ENCODE data around the gene SLC9B1.
"Not testable (repeated sequence)": the region's sequence is repeated elsewhere in the genome, so short reads cannot be mapped to it uniquely, and the experiment has no call there.

SLC9B1 gene

GRCh38 chr4:102935716-102936115, 83.8 kb downstream of the SLC9B1 start:
- peaks cover 5% of the 10 kb centered on the region; the same call in 1 of the 2 replicates for H3K27me3 ChIP-seq (ENCODE audit: insufficient read depth, low read length)
- H3K27ac ChIP-seq (ENCODE audit: low read depth, low read length): no peak overlapping the region

GRCh38 chr4:102919697-102920096, 99.8 kb downstream of the SLC9B1 start:
- not testable (repeated sequence) for H3K4me3 ChIP-seq (ENCODE audit: low read depth, low read length); H3K79me2 ChIP-seq (ENCODE audit: control insufficient read depth, insufficient read depth, low read length, unreplicated experiment); H3K27me3 ChIP-seq (ENCODE audit: insufficient read depth, low read length); H3K36me3 ChIP-seq (ENCODE audit: insufficient read depth, low read length); H2AFZ ChIP-seq (ENCODE audit: low read length, unreplicated experiment); H3K27ac ChIP-seq (ENCODE audit: low read depth, low read length); H3K4me1 ChIP-seq (ENCODE audit: control insufficient read depth, insufficient read depth, low read length, unreplicated experiment)

More at GRCh38 chr4:102935716-102936115, 83.8 kb downstream of the SLC9B1 start:
- H3K4me3 ChIP-seq (ENCODE audit: low read depth, low read length): no peak overlapping the region
- H3K79me2 ChIP-seq (ENCODE audit: control insufficient read depth, insufficient read depth, low read length, unreplicated experiment): no peaks in the 10 kb centered on the region
- no peaks in the 10 kb centered on the region for H3K4me1 ChIP-seq (ENCODE audit: control insufficient read depth, insufficient read depth, low read length, unreplicated experiment)
- no peak overlapping the region for H2AFZ ChIP-seq (ENCODE audit: low read length, unreplicated experiment)
- H3K36me3 ChIP-seq (ENCODE audit: insufficient read depth, low read length): no peaks in the 10 kb centered on the region

GRCh38 chr4:102918859-102919258, 100.6 kb downstream of the SLC9B1 start:
- Histone ChIP-seq H3K27ac (ENCODE audit: low read depth, low read length) (no peak overlapping the region), H2AFZ (ENCODE audit: low read length, unreplicated experiment) (no peak overlapping the region), H3K27me3 (ENCODE audit: insufficient read depth, low read length) (no peaks in the 10 kb centered on the region), H3K4me1 (ENCODE audit: control insufficient read depth, insufficient read depth, low read length, unreplicated experiment) (no peaks in the 10 kb centered on the region), H3K4me3 (ENCODE audit: low read depth, low read length) (no peak overlapping the region), H3K36me3 (ENCODE audit: insufficient read depth, low read length) (no peaks in the 10 kb centered on the region), H3K79me2 (ENCODE audit: control insufficient read depth, insufficient read depth, low read length, unreplicated experiment) (no peaks in the 10 kb centered on the region)

DNA sequence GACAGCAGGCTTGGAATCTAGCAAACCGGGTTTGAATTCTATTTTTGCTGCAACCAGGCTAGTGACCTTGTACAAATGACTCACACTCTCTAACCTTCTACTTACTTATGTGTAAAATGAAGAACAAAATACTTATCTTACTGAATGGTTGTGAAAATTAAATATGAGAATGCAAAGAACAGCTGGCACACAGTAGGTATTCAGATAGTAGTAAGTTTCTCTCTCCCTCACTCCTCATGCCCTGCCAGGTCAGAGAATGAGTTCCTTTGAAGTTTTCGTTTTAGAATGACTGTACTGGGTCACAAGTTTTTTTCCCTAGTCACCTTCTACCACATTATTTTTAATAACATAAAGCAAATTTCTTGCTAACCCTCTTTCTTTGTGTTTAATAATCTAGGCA, 117.7 kb downstream of the SLC9B1 start:
- Histone ChIP-seq H3K27me3 (ENCODE audit: insufficient read depth, low read length) (no peaks in the 10 kb centered on the region), H3K27ac (ENCODE audit: low read depth, low read length) (no peak overlapping the region), H2AFZ (ENCODE audit: low read length, unreplicated experiment) (no peak overlapping the region)

DNA sequence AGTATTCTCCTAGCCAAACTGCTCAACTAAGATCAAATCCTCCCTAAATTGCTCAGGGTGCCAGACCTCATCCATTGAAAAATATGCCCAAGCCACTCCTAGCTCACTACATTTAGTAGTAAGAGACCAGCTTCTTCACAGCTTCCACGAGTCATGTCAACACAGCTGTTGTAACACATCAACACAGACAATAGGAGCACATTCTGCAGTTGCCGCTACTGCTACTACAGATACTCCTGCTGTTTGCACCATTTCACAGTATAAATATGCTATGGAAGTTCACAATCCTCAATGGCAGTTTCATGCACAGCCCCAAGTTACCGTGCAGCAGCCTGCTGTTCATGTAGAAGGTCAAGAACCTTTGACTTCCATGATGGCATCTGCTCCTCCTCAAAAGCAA, 121.9 kb downstream of the SLC9B1 start:
- not testable (repeated sequence) for H3K4me3 ChIP-seq (ENCODE audit: low read depth, low read length); H3K79me2 ChIP-seq (ENCODE audit: control insufficient read depth, insufficient read depth, low read length, unreplicated experiment); H3K36me3 ChIP-seq (ENCODE audit: insufficient read depth, low read length); H2AFZ ChIP-seq (ENCODE audit: low read length, unreplicated experiment); H3K27me3 ChIP-seq (ENCODE audit: insufficient read depth, low read length); H3K27ac ChIP-seq (ENCODE audit: low read depth, low read length); H3K4me1 ChIP-seq (ENCODE audit: control insufficient read depth, insufficient read depth, low read length, unreplicated experiment)

More for the DNA sequence above, 117.7 kb downstream of the SLC9B1 start:
- Histone ChIP-seq H3K4me1 (ENCODE audit: control insufficient read depth, insufficient read depth, low read length, unreplicated experiment) (peaks cover 4% of the 10 kb centered on the region), H3K36me3 (ENCODE audit: insufficient read depth, low read length) (no peaks in the 10 kb centered on the region), H3K4me3 (ENCODE audit: low read depth, low read length) (no peak overlapping the region), H3K79me2 (ENCODE audit: control insufficient read depth, insufficient read depth, low read length, unreplicated experiment) (no peaks in the 10 kb centered on the region)

- H3K27me3 ChIP-seq (ENCODE audit: insufficient read depth, low read length); H3K79me2 ChIP-seq (ENCODE audit: control insufficient read depth, insufficient read depth, low read length, unreplicated experiment); H3K4me3 ChIP-seq (ENCODE audit: low read depth, low read length); H3K4me1 ChIP-seq (ENCODE audit: control insufficient read depth, insufficient read depth, low read length, unreplicated experiment); H3K36me3 ChIP-seq (ENCODE audit: insufficient read depth, low read length); H3K27ac ChIP-seq (ENCODE audit: low read depth, low read length); H2AFZ ChIP-seq (ENCODE audit: low read length, unreplicated experiment): not testable (repeated sequence)
Measured at GRCh38 chr4:102896547-102896946, 123.0 kb downstream of the SLC9B1 start.

- not testable (repeated sequence) for H3K79me2 ChIP-seq (ENCODE audit: control insufficient read depth, insufficient read depth, low read length, unreplicated experiment); H3K27me3 ChIP-seq (ENCODE audit: insufficient read depth, low read length); H3K4me1 ChIP-seq (ENCODE audit: control insufficient read depth, insufficient read depth, low read length, unreplicated experiment); H3K4me3 ChIP-seq (ENCODE audit: low read depth, low read length); H2AFZ ChIP-seq (ENCODE audit: low read length, unreplicated experiment); H3K36me3 ChIP-seq (ENCODE audit: insufficient read depth, low read length); H3K27ac ChIP-seq (ENCODE audit: low read depth, low read length)
Measured at GRCh38 chr4:102889866-102890265, 129.6 kb downstream of the SLC9B1 start.

DNA sequence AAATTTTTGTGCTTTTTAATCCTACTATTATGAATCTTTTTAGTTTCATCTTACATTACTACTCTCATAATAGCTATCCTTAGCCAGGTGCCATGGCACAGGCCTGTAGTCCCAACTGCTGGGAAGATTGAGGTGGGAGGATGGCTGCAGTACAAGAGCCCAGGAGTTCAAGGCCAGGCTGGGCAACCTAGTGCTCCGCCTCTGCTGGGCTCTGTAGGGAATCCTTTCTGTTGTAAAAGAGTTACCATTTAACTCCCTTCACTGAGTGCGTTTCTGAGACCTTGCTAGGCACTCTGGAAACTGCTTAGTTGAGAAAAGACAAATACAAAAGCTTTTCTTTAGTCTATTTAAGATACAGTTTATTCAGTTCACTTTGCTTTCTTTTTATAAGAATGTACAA, 130.9 kb downstream of the SLC9B1 start:
- not testable (repeated sequence) for H3K4me3 ChIP-seq (ENCODE audit: low read depth, low read length); H3K79me2 ChIP-seq (ENCODE audit: control insufficient read depth, insufficient read depth, low read length, unreplicated experiment); H3K27me3 ChIP-seq (ENCODE audit: insufficient read depth, low read length); H3K36me3 ChIP-seq (ENCODE audit: insufficient read depth, low read length); H3K4me1 ChIP-seq (ENCODE audit: control insufficient read depth, insufficient read depth, low read length, unreplicated experiment); H3K27ac ChIP-seq (ENCODE audit: low read depth, low read length); H2AFZ ChIP-seq (ENCODE audit: low read length, unreplicated experiment)

DNA sequence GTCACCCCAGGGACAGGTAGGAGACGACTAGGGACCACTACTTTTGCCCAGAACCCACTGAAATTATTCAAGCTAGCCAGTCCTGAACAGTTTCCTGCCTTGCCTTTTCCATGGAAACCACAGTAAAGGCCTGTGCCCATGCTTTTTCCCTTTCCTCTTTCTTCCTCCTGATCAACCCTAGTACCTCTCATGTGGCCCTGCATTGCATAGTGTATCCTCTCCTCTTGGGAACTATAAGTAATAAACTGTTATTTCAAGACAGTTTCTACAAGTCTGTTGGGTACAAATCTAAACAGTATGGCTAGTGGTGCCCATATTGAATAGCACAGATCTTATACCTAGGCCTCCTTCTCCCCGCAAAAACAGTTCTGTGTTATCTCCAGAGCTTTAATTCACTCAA, 136.2 kb downstream of the SLC9B1 start:
- H3K27ac ChIP-seq (ENCODE audit: low read depth, low read length): no peak overlapping the region
- no peaks in the 10 kb centered on the region for H3K27me3 ChIP-seq (ENCODE audit: insufficient read depth, low read length)
- no peak overlapping the region for H3K4me3 ChIP-seq (ENCODE audit: low read depth, low read length)
- peaks cover 4% of the 10 kb centered on the region for H3K79me2 ChIP-seq (ENCODE audit: control insufficient read depth, insufficient read depth, low read length, unreplicated experiment)
- no peaks in the 10 kb centered on the region for H3K4me1 ChIP-seq (ENCODE audit: control insufficient read depth, insufficient read depth, low read length, unreplicated experiment)
- peaks cover 4% of the 10 kb centered on the region; the same call in 1 of the 2 replicates for H3K36me3 ChIP-seq (ENCODE audit: insufficient read depth, low read length)
- no peak overlapping the region for H2AFZ ChIP-seq (ENCODE audit: low read length, unreplicated experiment)

- H3K27ac ChIP-seq (ENCODE audit: low read depth, low read length): no peak overlapping the region
- H3K27me3 ChIP-seq (ENCODE audit: insufficient read depth, low read length): no peaks in the 10 kb centered on the region
- H3K4me3 ChIP-seq (ENCODE audit: low read depth, low read length): no peak overlapping the region
- peaks cover 6% of the 10 kb centered on the region for H3K79me2 ChIP-seq (ENCODE audit: control insufficient read depth, insufficient read depth, low read length, unreplicated experiment)
- H3K36me3 ChIP-seq (ENCODE audit: insufficient read depth, low read length): peaks cover 15% of the 10 kb centered on the region
- H3K4me1 ChIP-seq (ENCODE audit: control insufficient read depth, insufficient read depth, low read length, unreplicated experiment): no peaks in the 10 kb centered on the region
- H2AFZ ChIP-seq (ENCODE audit: low read length, unreplicated experiment): no peak overlapping the region
Measured at GRCh38 chr4:102881343-102881742, 138.2 kb downstream of the SLC9B1 start.

GRCh38 chr4:102878901-102879300, 140.6 kb downstream of the SLC9B1 start:
- peaks cover 29% of the 10 kb centered on the region for H3K36me3 ChIP-seq (ENCODE audit: insufficient read depth, low read length)
- H3K79me2 ChIP-seq (ENCODE audit: control insufficient read depth, insufficient read depth, low read length, unreplicated experiment): peaks cover 24% of the 10 kb centered on the region
- no peak overlapping the region for H2AFZ ChIP-seq (ENCODE audit: low read length, unreplicated experiment)
- H3K27me3 ChIP-seq (ENCODE audit: insufficient read depth, low read length): no peaks in the 10 kb centered on the region
- H3K4me3 ChIP-seq (ENCODE audit: low read depth, low read length): no peak overlapping the region
- H3K27ac ChIP-seq (ENCODE audit: low read depth, low read length): no peak overlapping the region
- no peaks in the 10 kb centered on the region for H3K4me1 ChIP-seq (ENCODE audit: control insufficient read depth, insufficient read depth, low read length, unreplicated experiment)

Data from ACC112 (cell line).